HepG2 (cell line): ENCODE data around the gene NFATC4. TPM values are rescaled to one million over a fixed set of nuclear protein-coding genes. Genes with fewer than 3 reads are reported as not detected.

Experiments used
- ATAC-seq: fragments of 200-7000 bp; cut with Tn5 transposase; 3 replicates; pipeline ENCODE4 v1.9.1; 2020; ENCODE audit warnings: mild to moderate bottlenecking, moderate library complexity
- BruUV-seq: library from RNA; stranded (reverse); fragments of 400-500 nt; replicated peaks from 2 replicates; lab custom pipeline; 2021; lab: Mats Ljungman, UMichigan
- CTCF ChIA-PET: fragments of 300-600 bp; formaldehyde crosslinking; extraction: SDS; loops from one replicate; lab custom pipeline; 2021; ENCODE audit warnings: low total read pairs, inconsistent platforms, low intra/inter-chr PET ratio; lab: Yijun Ruan, JAX
- POLR2A ChIA-PET: fragments of 350-600 bp; sonication (Branson Sonifier 250); formaldehyde crosslinking; loops from one replicate; lab custom pipeline; 2020; ENCODE audit warnings: antibody characterized with exemption, inconsistent platforms; lab: Yijun Ruan, JAX
- DNase-seq: peaks from one replicate; pipeline ENCODE4 v3.0.0-alpha.2; 2015; ENCODE audit warnings: low spot score
- FAIRE-seq: peaks from 3 replicates; lab custom pipeline; 2011; peaks lifted over from hg19 to GRCh38; lab: Jason Lieb, UNC
- H2AFZ ChIP-seq: one replicate; pipeline ENCODE4 v1.6.1; 2011; ENCODE audit warnings: low read length, inconsistent platforms
- H3K27ac ChIP-seq: fragments of 300-600 bp; 3 replicates; pipeline ENCODE4 v1.8.0; 2011; ENCODE audit warnings: mixed run types, mild to moderate bottlenecking, mixed read lengths, low read length, inconsistent platforms; ENCODE audit not compliant: insufficient read depth; ENCODE audit errors: extremely low read length
- H3K27me3 ChIP-seq, 2 experiments: fragments of 200-600 bp in 1 of 2; 2 replicates in 1 of 2; 3 replicates in 1 of 2; pipeline versions ENCODE4 v1.6.0 to v1.8.0; 2011; ENCODE audit warnings: low read length in 2 of 2, mild to moderate bottlenecking in 2 of 2, moderate library complexity in 2 of 2, inconsistent platforms in 1 of 2; ENCODE audit not compliant: insufficient read depth in 2 of 2, control insufficient read depth in 1 of 2
- H3K36me3 ChIP-seq, 2 experiments: fragments of 200-600 bp in 1 of 2; replicated peaks in 1 of 2; 2 replicates in 1 of 2; 3 replicates in 1 of 2; pipeline versions ENCODE4 v1.5.1 to v1.8.0; 2011; ENCODE audit warnings: low read length in 2 of 2, inconsistent platforms in 1 of 2; ENCODE audit not compliant: insufficient read depth in 2 of 2, control insufficient read depth in 1 of 2
- H3K4me1 ChIP-seq: 2 replicates; pipeline ENCODE4 v1.5.1; 2012; ENCODE audit warnings: low read length, inconsistent platforms; ENCODE audit not compliant: insufficient read depth
- H3K4me2 ChIP-seq: 2 replicates; pipeline ENCODE4 v1.6.0; 2011; ENCODE audit warnings: low read depth, low read length, inconsistent platforms
- H3K4me3 ChIP-seq, 3 experiments: fragments of 200-600 bp in 1 of 3; sonication (generic), shearing (Covaris generic) in 1 of 3; replicated peaks in 1 of 3; 2 replicates each; pipeline ENCODE4 v1.5.1; 2011 to 2016; ENCODE audit warnings: low read length in 3 of 3, inconsistent platforms in 2 of 3, low read depth in 2 of 3, mild to moderate bottlenecking in 2 of 3, control low read depth in 1 of 3, mixed read lengths in 1 of 3; ENCODE audit not compliant: insufficient read depth in 1 of 3
- H3K79me2 ChIP-seq: one replicate; pipeline ENCODE4 v1.6.1; 2011; ENCODE audit warnings: low read length, inconsistent platforms; ENCODE audit not compliant: insufficient read depth
- H3K9ac ChIP-seq: 2 replicates; pipeline ENCODE4 v1.6.0; 2011; ENCODE audit warnings: mild to moderate bottlenecking, low read depth, low read length, inconsistent platforms; ENCODE audit not compliant: insufficient read depth
- H3K9me3 ChIP-seq: 2 replicates; pipeline ENCODE4 v1.5.1; 2012; ENCODE audit warnings: mild to moderate bottlenecking, low read length
- H4K20me1 ChIP-seq: 2 replicates; pipeline ENCODE4 v1.6.0; 2011; ENCODE audit warnings: inconsistent platforms, mild to moderate bottlenecking, low read length, moderate library complexity; ENCODE audit not compliant: insufficient read depth
- ASH2L ChIP-seq: fragments of 300-600, 200-600 bp; sonication (generic); IDR thresholded peaks from 2 replicates; pipeline ENCODE4 v1.7.0; 2017; ENCODE audit warnings: low read depth, mild to moderate bottlenecking, moderate library complexity, mixed read lengths, low read length; ENCODE audit not compliant: insufficient read length
- EHMT2 ChIP-seq: fragments of 200-600 bp; sonication (generic); IDR thresholded peaks from 2 replicates; pipeline ENCODE4 v1.7.0; 2017; ENCODE audit warnings: antibody characterized with exemption, low read depth, low read length, borderline replicate concordance
- ELF4 ChIP-seq: sonication (generic); formaldehyde crosslinking; IDR thresholded peaks from 2 replicates; pipeline ENCODE4 v1.5.0; 2020; ENCODE audit warnings: missing genetic modification reagents, mild to moderate bottlenecking, moderate library complexity, borderline replicate concordance
- KLF15 ChIP-seq: sonication (generic); formaldehyde crosslinking; IDR thresholded peaks from 2 replicates; pipeline ENCODE4 v1.8.1; 2023; ENCODE audit warnings: borderline replicate concordance, mild to moderate bottlenecking, inconsistent platforms, missing genetic modification reagents, mixed read lengths
- POLR2AphosphoS2 ChIP-seq: IDR thresholded peaks from 2 replicates; pipeline ENCODE4 v1.6.1; 2011; ENCODE audit warnings: low read depth, low read length, improper control_type of control experiment
- RBAK ChIP-seq: sonication (generic); formaldehyde crosslinking; IDR thresholded peaks from 2 replicates; pipeline ENCODE4 v1.5.1; 2020; ENCODE audit warnings: mild to moderate bottlenecking, missing genetic modification reagents
- REPIN1 ChIP-seq: sonication (generic); formaldehyde crosslinking; IDR thresholded peaks from 2 replicates; pipeline ENCODE4 v1.8.0; 2022; ENCODE audit warnings: missing genetic modification reagents, low read depth, mild to moderate bottlenecking, borderline replicate concordance
- RFX5 ChIP-seq: IDR thresholded peaks from 2 replicates; pipeline ENCODE4 v1.6.1; 2011; ENCODE audit warnings: low read depth, low read length, improper control_type of control experiment
- SMARCE1 ChIP-seq: fragments of 450-650 bp; IDR thresholded peaks from 2 replicates; pipeline ENCODE4 v1.6.1; 2017; ENCODE audit warnings: borderline replicate concordance
- YY1 ChIP-seq: IDR thresholded peaks from 2 replicates; pipeline ENCODE4 v1.6.1; 2011; ENCODE audit warnings: low read length, low read depth, moderate library complexity, mild to moderate bottlenecking; ENCODE audit not compliant: insufficient read depth, insufficient replicate concordance
- ZC3H13 ChIP-seq: sonication (generic); formaldehyde crosslinking; IDR thresholded peaks from 2 replicates; pipeline ENCODE4 v1.8.1; 2023; ENCODE audit warnings: mild to moderate bottlenecking, missing genetic modification reagents, moderate library complexity
- ZNF484 ChIP-seq: sonication (generic); formaldehyde crosslinking; IDR thresholded peaks from 2 replicates; pipeline ENCODE4 v1.5.1; 2020; ENCODE audit warnings: mild to moderate bottlenecking, low read depth, missing genetic modification reagents, borderline replicate concordance
- ZNF652 ChIP-seq: IDR thresholded peaks from 2 replicates; pipeline ENCODE4 v1.6.1; 2016; ENCODE audit warnings: low read depth, borderline replicate concordance
- WGBS: methylation state at CpG from one replicate; pipeline ENCODE4 v1.1.6; 2017; ENCODE audit warnings: low lambda C conversion rate; 5-methylcytosine and 5-hydroxymethylcytosine counted together
- in situ Hi-C: cut with HindIII; loops from 2 replicates; pipeline ENCODE4 v1.10.0; 2017; ENCODE audit warnings: low pct_unique_long_range_greater_than_20kb; ENCODE audit not compliant: extremely low pct_ligation_motif_present
- intact Hi-C: fragments of 100-400 bp; cut with micrococcal nuclease; formaldehyde crosslinking; loops from one replicate; pipeline ENCODE4 v1.10.0; 2022; ENCODE audit not compliant: unreplicated experiment
- polyA plus RNA-seq, 8 experiments: library from polyadenylated mRNA; depleted of rRNA in 3 of 8; stranded (reverse) in 7 of 8; unstranded in 1 of 8; fragments of >200 nt; fragmentation: Illumina TruSeq in 4 of 8; extraction: Trizol in 4 of 8; gene quantifications; 2 replicates each; pipeline versions ENCODE4 v1.2.1 to v1.2.3, GENCODE V29; 2011 to 2016; ENCODE audit warnings: low read depth in 4 of 8, missing spikeins in 1 of 8, mixed read lengths in 1 of 8; ENCODE audit not compliant: insufficient read depth in 1 of 8
- total RNA-seq, 5 experiments: library from RNA; depleted of rRNA; stranded (reverse); fragments of >200 nt; fragmentation: Illumina TruSeq; extraction: Trizol; gene quantifications; 2 replicates each; pipeline ENCODE4 v1.2.3, GENCODE V29; 2016; ENCODE audit warnings: low read depth in 1 of 5
- TF ChIP-seq, protein P1 (sequence below): sonication (generic); formaldehyde crosslinking; IDR thresholded peaks from 2 replicates; pipeline ENCODE4 v1.4.0; 2020; ENCODE audit warnings: missing genetic modification reagents
- TF ChIP-seq, protein P2 (sequence below): sonication (generic); formaldehyde crosslinking; IDR thresholded peaks from 2 replicates; pipeline ENCODE4 v1.4.0; 2020; ENCODE audit warnings: missing genetic modification reagents
- TF ChIP-seq, protein P3 (sequence below), 2 experiments: IDR thresholded peaks; 2 replicates each; pipeline ENCODE4 v1.6.1; 2011 to 2012; ENCODE audit warnings: low read length in 2 of 2, borderline replicate concordance in 1 of 2, low read depth in 1 of 2, mild to moderate bottlenecking in 1 of 2, moderate library complexity in 1 of 2
- TF ChIP-seq, protein P4 (sequence below): sonication (generic); formaldehyde crosslinking; conservative IDR thresholded peaks from 2 replicates; pipeline ENCODE4 v1.8.0; 2022; ENCODE audit warnings: low read depth, missing genetic modification reagents

Gene NFATC4
- total and polyA plus RNA-seq, 2 of the 13 experiments (the other 11 are each of a cell fraction or from before 2014, with no cell fraction given) = 0.04 to 0.15 TPM

DNA sequence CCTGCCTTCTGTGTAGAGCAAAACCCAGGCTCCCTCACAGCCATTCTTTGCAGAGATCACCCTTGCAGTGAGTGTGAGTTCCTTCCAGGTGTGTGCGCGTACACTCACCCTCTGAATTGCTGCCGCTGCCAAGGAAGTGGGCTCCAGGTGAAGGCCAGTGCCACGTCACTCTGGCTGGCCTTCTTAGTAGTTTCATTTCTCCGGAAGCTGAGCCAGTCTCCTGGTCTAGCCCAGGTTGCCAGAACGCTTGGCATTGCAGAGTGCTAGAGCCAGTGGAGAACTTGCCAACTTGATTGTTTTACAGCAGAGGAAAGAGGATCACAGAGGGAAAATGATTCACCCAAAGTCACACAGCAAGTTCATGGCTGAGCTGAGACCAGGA, 50.5 kb downstream of the NFATC4 start (continued):
- no peak for TF ChIP-seq SMARCE1
- TF ChIP-seq, protein P1, sequence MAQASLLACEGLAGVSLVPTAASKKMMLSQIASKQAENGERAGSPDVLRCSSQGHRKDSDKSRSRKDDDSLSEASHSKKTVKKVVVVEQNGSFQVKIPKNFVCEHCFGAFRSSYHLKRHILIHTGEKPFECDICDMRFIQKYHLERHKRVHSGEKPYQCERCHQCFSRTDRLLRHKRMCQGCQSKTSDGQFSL (CRISPR knock-in tag) = no peak

DNA sequence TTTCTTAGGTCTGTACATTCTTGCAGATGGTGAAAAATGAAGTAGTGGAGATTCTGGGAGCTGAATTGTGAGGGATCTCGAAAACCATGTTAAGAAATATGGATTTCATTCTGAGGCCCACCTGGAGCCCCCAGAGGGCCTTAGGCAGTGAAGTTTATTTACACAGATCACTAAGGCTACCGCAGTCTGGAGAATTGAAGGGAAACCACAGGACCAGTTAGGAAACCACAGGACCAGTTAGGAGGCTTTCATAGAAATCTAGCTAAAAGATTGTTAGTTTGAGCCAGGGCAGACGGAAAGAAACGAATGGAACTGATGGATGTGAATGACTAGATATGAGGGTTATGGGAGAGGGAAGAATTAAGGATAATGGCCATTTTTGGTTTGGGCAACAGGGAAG, 54.3 kb downstream of the NFATC4 start:
- intact Hi-C loops (no loop called here), in situ Hi-C loops (no loop called here)
- H3K4me3 ChIP-seq = no peak overlapping the region
- ChIA-PET CTCF (no interaction called here), POLR2A (interaction anchor here (1.1 to 6.6 kb wide), 4 partner anchors 8 to 22 kb away, joined by 3 to 46 read pairs (median 8); partner anchors contain the start of genes CBLN3 and KHNYN)
- no peak overlapping the region for H3K4me2 ChIP-seq
- no peaks in the 10 kb centered on the region for H3K9me3 ChIP-seq
- no peak overlapping the region for H2AFZ ChIP-seq
- FAIRE-seq = no peak
- peaks cover 0 to 7% of the 10 kb centered on the region in 2 experiments; a peak in 2 of 5 replicates for H3K27me3 ChIP-seq
- no peaks in the 10 kb centered on the region for H3K79me2 ChIP-seq
- 45% methylated on average over 4 of the region's 4 CpGs for WGBS
- H3K27ac ChIP-seq = no peak overlapping the region
- no peaks in the 10 kb centered on the region for H4K20me1 ChIP-seq
- no peak overlapping the region for H3K9ac ChIP-seq
- BruUV-seq = no TSS peak
- no peaks in the 10 kb centered on the region for H3K36me3 ChIP-seq
- no peak for DNase-seq
- H3K4me1 ChIP-seq = peaks cover 48% of the 10 kb centered on the region
- ATAC-seq = no peak
- TF ChIP-seq, protein P2, sequence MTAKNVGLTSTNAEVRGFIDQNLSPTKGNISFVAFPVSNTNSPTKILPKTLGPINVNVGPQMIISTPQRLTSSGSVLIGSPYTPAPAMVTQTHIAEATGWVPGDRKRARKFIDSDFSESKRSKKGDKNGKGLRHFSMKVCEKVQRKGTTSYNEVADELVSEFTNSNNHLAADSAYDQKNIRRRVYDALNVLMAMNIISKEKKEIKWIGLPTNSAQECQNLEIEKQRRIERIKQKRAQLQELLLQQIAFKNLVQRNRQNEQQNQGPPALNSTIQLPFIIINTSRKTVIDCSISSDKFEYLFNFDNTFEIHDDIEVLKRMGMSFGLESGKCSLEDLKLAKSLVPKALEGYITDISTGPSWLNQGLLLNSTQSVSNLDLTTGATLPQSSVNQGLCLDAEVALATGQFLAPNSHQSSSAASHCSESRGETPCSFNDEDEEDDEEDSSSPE (CRISPR knock-in tag) = no peak
- TF ChIP-seq KLF15 (CRISPR knock-in tag) = no peak
- TF ChIP-seq REPIN1 (CRISPR knock-in tag) = no peak
- no peak for TF ChIP-seq ZNF652 (CRISPR knock-in tag)
- TF ChIP-seq RFX5 = no peak
- TF ChIP-seq, protein P3, sequence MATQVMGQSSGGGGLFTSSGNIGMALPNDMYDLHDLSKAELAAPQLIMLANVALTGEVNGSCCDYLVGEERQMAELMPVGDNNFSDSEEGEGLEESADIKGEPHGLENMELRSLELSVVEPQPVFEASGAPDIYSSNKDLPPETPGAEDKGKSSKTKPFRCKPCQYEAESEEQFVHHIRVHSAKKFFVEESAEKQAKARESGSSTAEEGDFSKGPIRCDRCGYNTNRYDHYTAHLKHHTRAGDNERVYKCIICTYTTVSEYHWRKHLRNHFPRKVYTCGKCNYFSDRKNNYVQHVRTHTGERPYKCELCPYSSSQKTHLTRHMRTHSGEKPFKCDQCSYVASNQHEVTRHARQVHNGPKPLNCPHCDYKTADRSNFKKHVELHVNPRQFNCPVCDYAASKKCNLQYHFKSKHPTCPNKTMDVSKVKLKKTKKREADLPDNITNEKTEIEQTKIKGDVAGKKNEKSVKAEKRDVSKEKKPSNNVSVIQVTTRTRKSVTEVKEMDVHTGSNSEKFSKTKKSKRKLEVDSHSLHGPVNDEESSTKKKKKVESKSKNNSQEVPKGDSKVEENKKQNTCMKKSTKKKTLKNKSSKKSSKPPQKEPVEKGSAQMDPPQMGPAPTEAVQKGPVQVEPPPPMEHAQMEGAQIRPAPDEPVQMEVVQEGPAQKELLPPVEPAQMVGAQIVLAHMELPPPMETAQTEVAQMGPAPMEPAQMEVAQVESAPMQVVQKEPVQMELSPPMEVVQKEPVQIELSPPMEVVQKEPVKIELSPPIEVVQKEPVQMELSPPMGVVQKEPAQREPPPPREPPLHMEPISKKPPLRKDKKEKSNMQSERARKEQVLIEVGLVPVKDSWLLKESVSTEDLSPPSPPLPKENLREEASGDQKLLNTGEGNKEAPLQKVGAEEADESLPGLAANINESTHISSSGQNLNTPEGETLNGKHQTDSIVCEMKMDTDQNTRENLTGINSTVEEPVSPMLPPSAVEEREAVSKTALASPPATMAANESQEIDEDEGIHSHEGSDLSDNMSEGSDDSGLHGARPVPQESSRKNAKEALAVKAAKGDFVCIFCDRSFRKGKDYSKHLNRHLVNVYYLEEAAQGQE (IDR thresholded peaks at IDR 0.05; ENCODE audit: borderline replicate concordance in 1 of 2, low read depth in 1 of 2, low read length in 2 of 2) = no peak
- no peak for TF ChIP-seq EHMT2
- TF ChIP-seq ASH2L = no peak
- no peak for TF ChIP-seq YY1
- TF ChIP-seq ZNF484 = no peak
- TF ChIP-seq POLR2AphosphoS2 = no peak
- no peak for TF ChIP-seq RBAK (CRISPR knock-in tag)
- TF ChIP-seq, protein P4, sequence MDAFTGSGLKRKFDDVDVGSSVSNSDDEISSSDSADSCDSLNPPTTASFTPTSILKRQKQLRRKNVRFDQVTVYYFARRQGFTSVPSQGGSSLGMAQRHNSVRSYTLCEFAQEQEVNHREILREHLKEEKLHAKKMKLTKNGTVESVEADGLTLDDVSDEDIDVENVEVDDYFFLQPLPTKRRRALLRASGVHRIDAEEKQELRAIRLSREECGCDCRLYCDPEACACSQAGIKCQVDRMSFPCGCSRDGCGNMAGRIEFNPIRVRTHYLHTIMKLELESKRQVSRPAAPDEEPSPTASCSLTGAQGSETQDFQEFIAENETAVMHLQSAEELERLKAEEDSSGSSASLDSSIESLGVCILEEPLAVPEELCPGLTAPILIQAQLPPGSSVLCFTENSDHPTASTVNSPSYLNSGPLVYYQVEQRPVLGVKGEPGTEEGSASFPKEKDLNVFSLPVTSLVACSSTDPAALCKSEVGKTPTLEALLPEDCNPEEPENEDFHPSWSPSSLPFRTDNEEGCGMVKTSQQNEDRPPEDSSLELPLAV (CRISPR knock-in tag) = no peak
- TF ChIP-seq ZC3H13 (CRISPR knock-in tag) = no peak
- TF ChIP-seq ELF4 (CRISPR knock-in tag) = no peak
